ENCODE measurements around the gene IRF4. TPM values are rescaled to one million over a fixed set of nuclear protein-coding genes. Genes with fewer than 3 reads are reported as not detected.

The IRF4 gene
- total and polyA plus RNA-seq, 2 donors (not counting 1 experiment from before 2014, with no cell fraction given) = 75.7 to 142 TPM

- DNase-seq = no peak
- ChIA-PET POLR2A (interaction anchor here (0.6 to 1.3 kb wide), 3 partner anchors 16 to 180 kb away, joined by 3 to 10 read pairs (median 3); no protein-coding TSS in a partner anchor), CTCF (interaction anchor here (0.5 to 1.5 kb wide), 6 partner anchors 14 to 179 kb away, joined by 3 to 4 read pairs (median 4); no protein-coding TSS in a partner anchor)
- H3K4me3 ChIP-seq (ENCODE audit: control extremely low read depth in 1 of 5, extremely low read depth in 1 of 5, insufficient read depth in 1 of 5, low read depth in 2 of 5, low read length in 4 of 5) = no peak overlapping the region
- H3K27me3 ChIP-seq (replicated peaks in 1 of 4; ENCODE audit: control extremely low read depth in 1 of 4, control insufficient read depth in 3 of 4, insufficient read depth in 4 of 4, low read length in 3 of 4) = no peaks in the 10 kb centered on the region
- no peaks in the 10 kb centered on the region for H3K36me3 ChIP-seq (replicated peaks in 1 of 2; ENCODE audit: control extremely low read depth in 1 of 2, control insufficient read depth in 1 of 2, extremely low read depth in 1 of 2, insufficient read depth in 2 of 2, low read length in 1 of 2)
- no peaks in the 10 kb centered on the region for H4K20me1 ChIP-seq (ENCODE audit: control insufficient read depth, insufficient read depth, low read length, poor library complexity, severe bottlenecking)
- no peaks in the 10 kb centered on the region for H3K79me2 ChIP-seq (ENCODE audit: control insufficient read depth, insufficient read depth, low read length)
- no peak for ATAC-seq (ENCODE audit: low read depth)
- H3K4me1 ChIP-seq (ENCODE audit: control insufficient read depth in 2 of 2, insufficient read depth in 2 of 2, low read length in 2 of 2) = peaks cover 29 to 52% of the 10 kb centered on the region in 2 donors
- TF ChIP-seq CTCF (IDR thresholded peaks at IDR 0.05) (no peak), EZH2 (IDR thresholded peaks at IDR 0.05; ENCODE audit: borderline replicate concordance, insufficient read depth, low read depth, low read length, poor library complexity, severe bottlenecking) (no peak)
- no peak overlapping the region for H3K4me2 ChIP-seq (replicated peaks; ENCODE audit: low read depth, low read length, poor library complexity, severe bottlenecking)
- H3K27ac ChIP-seq (ENCODE audit: low read length in 2 of 2) = no peak overlapping the region
- 95% methylated on average over 12 of the region's 13 CpGs for WGBS (ENCODE audit: insufficient coverage)
- H3K27me3 Mint-ChIP-seq = peaks cover 7% of the 10 kb centered on the region
- no peak overlapping the region for H3K27ac Mint-ChIP-seq
- no peak overlapping the region for H3K9ac ChIP-seq (ENCODE audit: low read length)
- no peak overlapping the region for H2AFZ ChIP-seq (ENCODE audit: insufficient read depth, low read depth, low read length, poor library complexity, severe bottlenecking)
- peaks cover 64% of the 10 kb centered on the region for H3K4me1 Mint-ChIP-seq
- intact Hi-C loops (cut with micrococcal nuclease) = no loop called here
- peaks cover 0 to 15% (median 0%) of the 10 kb centered on the region in 3 donors for H3K9me3 ChIP-seq (ENCODE audit: control extremely low read depth in 1 of 3, control insufficient read depth in 2 of 3, insufficient read depth in 1 of 3, low read length in 2 of 3)
- H3K9me3 Mint-ChIP-seq (ENCODE audit: insufficient read depth) = no peaks in the 10 kb centered on the region
- no peak overlapping the region for H3K4me3 Mint-ChIP-seq
Measured at GRCh38 chr6:363909-364308, 27.6 kb upstream of the IRF4 start.

All from B cell (primary cell).